Sciatic nerve (tissue), 2 donors: Measurements from ENCODE around the gene OR2B6. TPM values are rescaled to one million over a fixed set of nuclear protein-coding genes. Genes with fewer than 3 reads are reported as not detected.
"Not testable (repeated sequence)": the region's sequence is repeated elsewhere in the genome, so short reads cannot be mapped to it uniquely, and the experiment has no call there.

ENCODE experiments used
- ATAC-seq: fragments of 200-7000 bp; cut with Tn5 transposase; one replicate; pipeline ENCODE4 v1.9.1; 2020; ENCODE audit warnings: mild to moderate bottlenecking, moderate library complexity
- DNase-seq: peaks from one replicate; pipeline ENCODE4 v3.0.0-alpha.2; 2020; ENCODE audit warnings: low spot score
- intact Hi-C: fragments of 100-400 bp; cut with DNase I; formaldehyde crosslinking; loops from one replicate; pipeline ENCODE4 v1.14.2; 2022
- total RNA-seq: library from RNA; stranded (reverse); fragmentation: NEBNext Ultra II Directional; extraction: Animal tissue kit (Norgen Biotek cat#: 25700); gene quantifications from one replicate; pipeline ENCODE4 v1.2.1, GENCODE V29; 2021
- donor health status: DM: no; HTN: no; CAD: no.
- donor health status: DM: no; HTN: no; CAD: no.

Gene OR2B6
- total RNA-seq: not detected

- DNase-seq (no peak), ATAC-seq (no peak)
- intact Hi-C loops: no loop called here
Observed at GRCh38 chr6:27956941-27957340, at the start of gene OR2B6. OR2B6 (plus strand) TSS chr6:27957241; CDS start chr6:27957241, 0 bp downstream.

GRCh38 chr6:27908017-27908416 is 49.0 kb upstream of the OR2B6 start:
- DNase-seq: no peak
- intact Hi-C loops: no loop called here
- no peak for ATAC-seq

- DNase-seq (no peak), ATAC-seq (no peak)
- intact Hi-C loops: no loop called here
Observed at GRCh38 chr6:27911956-27912446, 45.0 kb upstream of the OR2B6 start, which contains the start of gene OR2B2. OR2B2 (minus strand) TSS chr6:27912396; CDS start chr6:27912319, 77 bp downstream.

- ATAC-seq (no peak), DNase-seq (no peak)
- intact Hi-C loops: no loop called here
Observed at GRCh38 chr6:27922949-27923348, 34.1 kb upstream of the OR2B6 start.

GRCh38 chr6:27924179-27924578 is 32.9 kb upstream of the OR2B6 start:
- no peak for DNase-seq

GRCh38 chr6:27928041-27928440 is 29.0 kb upstream of the OR2B6 start:
- DNase-seq, intact Hi-C loops: not testable (repeated sequence)

More at GRCh38 chr6:27924179-27924578, 32.9 kb upstream of the OR2B6 start:
- intact Hi-C loops: no loop called here
- ATAC-seq: no peak

GRCh38 chr6:27929930-27930329 is 27.1 kb upstream of the OR2B6 start:
- intact Hi-C loops, DNase-seq, ATAC-seq: not testable (repeated sequence)

More at GRCh38 chr6:27928041-27928440, 29.0 kb upstream of the OR2B6 start:
- ATAC-seq: not testable (repeated sequence)

- intact Hi-C loops: no loop called here
- no peak for ATAC-seq
- no peak for DNase-seq
Observed at GRCh38 chr6:27931209-27931608, 25.8 kb upstream of the OR2B6 start.

- ATAC-seq: no peak
- no peak for DNase-seq
- intact Hi-C loops: no loop called here
Observed at GRCh38 chr6:27940766-27941165, 16.3 kb upstream of the OR2B6 start.

GRCh38 chr6:27943072-27943471 is 14.0 kb upstream of the OR2B6 start:
- DNase-seq, intact Hi-C loops, ATAC-seq: not testable (repeated sequence)

- intact Hi-C loops: no loop called here
- ATAC-seq (no peak), DNase-seq (no peak)
Observed at GRCh38 chr6:27948237-27948636, 8.8 kb upstream of the OR2B6 start.

GRCh38 chr6:27951040-27951439 is 6.0 kb upstream of the OR2B6 start:
- ATAC-seq: no peak
- DNase-seq: no peak
- intact Hi-C loops: no loop called here

- intact Hi-C loops: no loop called here
- DNase-seq: no peak
- no peak for ATAC-seq
Observed at GRCh38 chr6:27957516-27957915, 475 bp downstream of the OR2B6 start.

GRCh38 chr6:27962506-27962905 is 5.5 kb downstream of the OR2B6 start:
- DNase-seq (no peak), ATAC-seq (no peak)
- intact Hi-C loops: no loop called here

- DNase-seq: no peak
- ATAC-seq: no peak
- intact Hi-C loops: no loop called here
Observed at GRCh38 chr6:27966044-27966443, 9.0 kb downstream of the OR2B6 start.

GRCh38 chr6:27966816-27967426 is 9.9 kb downstream of the OR2B6 start:
- ATAC-seq (no peak), DNase-seq (no peak)
- intact Hi-C loops: no loop called here

GRCh38 chr6:27970444-27970843 is 13.4 kb downstream of the OR2B6 start:
- DNase-seq (no peak), ATAC-seq (no peak)
- intact Hi-C loops: no loop called here

- intact Hi-C loops: no loop called here
- ATAC-seq (no peak), DNase-seq (no peak)
Observed at GRCh38 chr6:27972750-27973149, 15.7 kb downstream of the OR2B6 start.

GRCh38 chr6:27977387-27977786 is 20.3 kb downstream of the OR2B6 start:
- ATAC-seq (no peak), DNase-seq (no peak)
- intact Hi-C loops: no loop called here

GRCh38 chr6:27978705-27979104 is 21.7 kb downstream of the OR2B6 start:
- intact Hi-C loops: no loop called here
- DNase-seq (no peak), ATAC-seq (no peak)

- ATAC-seq (no peak), DNase-seq (no peak)
- intact Hi-C loops: no loop called here
Observed at GRCh38 chr6:27980111-27980510, 23.1 kb downstream of the OR2B6 start.
